Gastroesophageal sphincter (tissue), 4 donors: Measurements from ENCODE around the gene COLEC12. TPM values are rescaled to one million over a fixed set of nuclear protein-coding genes. Genes with fewer than 3 reads are reported as not detected.

Source experiments
- ATAC-seq: fragments of 150-250 bp; one replicate; pipeline ENCODE4 v1.9.1; 2016; ENCODE audit warnings: mild to moderate bottlenecking, moderate library complexity
- H3K27ac ChIP-seq, 4 donors: fragments of 200-600 bp; sonication (generic) in 3 of 4; 1 replicate in 3 of 4; 2 replicates in 1 of 4; pipeline ENCODE4 v1.5.1; 2016 to 2019
- H3K27me3 ChIP-seq: fragments of 200-600 bp; sonication (generic); one replicate; pipeline ENCODE4 v1.5.1; 2019
- H3K36me3 ChIP-seq, 2 donors: fragments of 200-600 bp; sonication (generic); one replicate each; pipeline ENCODE4 v1.5.1; 2019; ENCODE audit warnings: control low read depth in 1 of 2
- H3K4me1 ChIP-seq, 3 donors: fragments of 200-600 bp; sonication (generic); 1 replicate in 2 of 3; 2 replicates in 1 of 3; pipeline ENCODE4 v1.5.1; 2016 to 2019; ENCODE audit warnings: control low read depth in 2 of 3
- H3K4me3 ChIP-seq, 2 donors: fragments of 200-600 bp; sonication (generic); one replicate each; pipeline ENCODE4 v1.5.1; 2019; ENCODE audit warnings: mild to moderate bottlenecking in 1 of 2, moderate library complexity in 1 of 2
- H3K9me3 ChIP-seq, 3 donors: fragments of 200-600 bp; sonication (generic); one replicate each; pipeline ENCODE4 v1.5.1; 2017 to 2019; ENCODE audit warnings: control low read depth in 2 of 3
- CTCF ChIP-seq, 4 experiments: fragments of 200-600 bp in 2 of 4; fragments of 450-650 bp in 2 of 4; sonication (generic) in 1 of 4; IDR thresholded peaks; one replicate each; pipeline ENCODE4 v1.5.1; 2017 to 2019; ENCODE audit warnings: antibody characterized with exemption in 4 of 4, mild to moderate bottlenecking in 2 of 4, moderate library complexity in 2 of 4
- EP300 ChIP-seq: sonication (generic); formaldehyde crosslinking; IDR thresholded peaks from one replicate; pipeline ENCODE4 v1.6.1; 2017; ENCODE audit warnings: antibody characterized with exemption, mild to moderate bottlenecking
- POLR2A ChIP-seq, 2 donors: fragments of 450-650 bp; IDR thresholded peaks; one replicate each; pipeline ENCODE4 v1.6.1; 2017; ENCODE audit warnings: antibody characterized with exemption in 2 of 2, mild to moderate bottlenecking in 2 of 2, moderate library complexity in 1 of 2
- POLR2AphosphoS5 ChIP-seq: sonication (generic); formaldehyde crosslinking; IDR thresholded peaks from one replicate; pipeline ENCODE4 v1.6.1; 2017; ENCODE audit warnings: antibody characterized with exemption
- WGBS, 2 donors: methylation state at CpG; one replicate each; pipeline ENCODE4 v1.1.5; 2018; ENCODE audit warnings: low coverage in 1 of 2; 5-methylcytosine and 5-hydroxymethylcytosine counted together
- total RNA-seq, 4 donors: library from RNA; depleted of rRNA; stranded (reverse); fragments of >200 nt; gene quantifications; one replicate each; pipeline ENCODE4 v1.1.0, GENCODE V29; 2016

COLEC12 gene
- total RNA-seq, 4 donors from 2014 or later, result 21.2 to 40.1 (median 37.1) TPM

DNA sequence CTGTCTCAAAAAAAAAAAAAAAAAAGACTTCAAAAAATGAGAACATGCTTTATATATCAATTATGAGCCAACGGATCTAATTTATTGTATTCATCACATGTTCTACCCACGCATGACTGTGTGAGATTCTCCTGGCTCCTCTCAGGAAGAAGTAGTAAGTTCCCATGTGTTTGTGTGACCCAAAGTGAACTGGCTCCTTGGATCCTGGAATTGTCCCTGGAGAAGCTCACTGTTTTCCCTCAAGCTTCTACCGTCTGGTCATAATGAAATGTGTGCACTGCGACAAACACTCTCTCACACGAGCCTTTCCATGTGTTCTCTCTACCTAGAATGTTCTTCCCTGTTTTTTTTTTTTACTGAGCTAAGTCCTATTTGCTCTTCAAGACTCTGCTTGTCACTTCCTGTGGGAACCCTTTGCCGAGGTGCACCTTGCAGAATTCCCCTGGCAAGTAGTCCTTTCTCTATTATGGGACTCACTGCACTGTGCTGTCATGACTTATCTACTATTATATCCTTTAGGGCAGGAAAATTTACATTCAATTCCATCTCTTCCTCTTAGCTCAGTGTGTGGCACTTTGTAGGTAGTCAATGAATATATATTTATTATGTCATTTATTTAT lies 149.4 kb downstream of the COLEC12 start:
- Histone ChIP-seq H3K9me3 (no peaks in the 10 kb centered on the region), H3K4me3 (no peak overlapping the region), H3K27me3 (no peaks in the 10 kb centered on the region), H3K36me3 (peaks cover 0 to 16% of the 10 kb centered on the region in 2 donors), H3K4me1 (peaks cover 0 to 32% (median 0%) of the 10 kb centered on the region in 3 donors), H3K27ac (no peak overlapping the region)
- ATAC-seq, result no peak
- 57 to 64% methylated on average over 5 to 6 of the region's 6 CpGs for WGBS, 2 donors
- TF ChIP-seq EP300, result no peak
- TF ChIP-seq POLR2AphosphoS5, result no peak
- no peak for TF ChIP-seq CTCF (IDR thresholded peaks at IDR 0.05)
- no peak for TF ChIP-seq POLR2A (IDR thresholded peaks at IDR 0.05)

DNA sequence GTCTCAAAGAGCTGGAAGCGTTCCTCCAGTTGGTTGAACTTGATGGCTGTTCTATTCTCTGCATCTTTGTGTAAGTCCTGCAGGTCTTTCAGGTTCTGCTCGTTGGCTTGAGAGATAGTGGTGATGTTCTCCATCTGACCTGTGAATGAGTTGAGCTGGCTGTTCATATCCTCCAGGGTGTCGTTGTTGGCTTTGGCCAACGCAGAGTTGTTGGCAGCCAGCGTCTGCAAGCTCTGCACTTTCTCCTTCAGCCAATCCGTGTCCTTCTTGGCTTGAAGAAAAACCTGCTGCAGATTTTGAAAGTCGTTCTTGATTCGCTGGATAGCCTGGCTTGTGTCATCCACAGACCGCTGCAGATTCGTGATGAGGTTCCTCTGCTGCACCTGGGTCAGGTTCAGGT lies 153.9 kb downstream of the COLEC12 start:
- H3K9me3 ChIP-seq, result no peaks in the 10 kb centered on the region
- H3K4me3 ChIP-seq, result no peak overlapping the region
- no peak for TF ChIP-seq CTCF (IDR thresholded peaks at IDR 0.05)
- no peak for TF ChIP-seq POLR2A (IDR thresholded peaks at IDR 0.05)
- no peak for TF ChIP-seq POLR2AphosphoS5
- TF ChIP-seq EP300, result no peak
- peaks cover 0 to 25% of the 10 kb centered on the region in 2 donors for H3K36me3 ChIP-seq
- no peaks in the 10 kb centered on the region for H3K27me3 ChIP-seq
- peaks cover 0 to 9% (median 0%) of the 10 kb centered on the region in 3 donors for H3K4me1 ChIP-seq
- no peak for ATAC-seq
- H3K27ac ChIP-seq, result no peak overlapping the region
- WGBS, 2 donors, result 79 to 80% methylated on average over 1 to 5 of the region's 10 CpGs

DNA sequence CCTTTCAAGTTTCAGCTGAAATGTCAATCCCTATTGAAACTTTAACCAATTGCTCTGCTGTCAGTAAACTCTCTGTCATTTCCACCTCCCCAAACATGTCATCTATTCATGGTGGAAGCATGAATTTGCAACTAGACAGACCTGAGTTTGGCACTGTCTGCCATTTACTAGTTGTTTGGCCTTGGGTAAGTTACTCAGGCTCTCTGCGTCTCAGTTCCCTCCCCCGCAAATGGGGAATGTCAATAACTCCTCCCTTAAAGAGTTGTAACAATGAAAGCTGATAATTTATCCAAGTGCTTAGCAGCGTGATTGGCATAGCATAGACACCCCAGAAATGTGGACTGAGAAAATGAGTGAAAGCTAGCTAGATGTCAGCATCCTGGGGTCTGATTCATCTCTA lies 159.4 kb downstream of the COLEC12 start:
- H3K27ac ChIP-seq, result peak overlapping the region in 1 of 4 donors; percentile 65
- H3K27me3 ChIP-seq, result no peaks in the 10 kb centered on the region
- peaks cover 0 to 14% (median 0%) of the 10 kb centered on the region in 3 donors for H3K4me1 ChIP-seq
- TF ChIP-seq CTCF (IDR thresholded peaks at IDR 0.05), result no peak
- no peak for TF ChIP-seq POLR2AphosphoS5
- TF ChIP-seq POLR2A (IDR thresholded peaks at IDR 0.05), result no peak
- TF ChIP-seq EP300, result no peak
- no peak overlapping the region for H3K4me3 ChIP-seq
- H3K9me3 ChIP-seq, result no peaks in the 10 kb centered on the region
- peaks cover 0 to 12% of the 10 kb centered on the region in 2 donors for H3K36me3 ChIP-seq
- WGBS, 2 donors, result 100% methylated on average over 1 of the region's 3 CpGs; no CpG with 5 or more reads in 1 of the 2 donors
- no peak for ATAC-seq

GRCh38 chr18:340044-340443 lies 160.5 kb downstream of the COLEC12 start:
- peaks cover 0 to 3% of the 10 kb centered on the region in 2 donors for H3K36me3 ChIP-seq
- H3K9me3 ChIP-seq, result no peaks in the 10 kb centered on the region
- H3K4me3 ChIP-seq, result no peak overlapping the region
- H3K4me1 ChIP-seq, result peaks cover 0 to 14% (median 0%) of the 10 kb centered on the region in 3 donors
- 50 to 91% methylated on average over 2 to 9 of the region's 10 CpGs for WGBS, 2 donors
- TF ChIP-seq POLR2AphosphoS5, result no peak
- no peak for TF ChIP-seq POLR2A (IDR thresholded peaks at IDR 0.05)
- TF ChIP-seq EP300, result no peak
- TF ChIP-seq CTCF (IDR thresholded peaks at IDR 0.05), result no peak
- no peak for ATAC-seq
- peak overlapping the region in 1 of 4 donors; percentile 65 for H3K27ac ChIP-seq
- H3K27me3 ChIP-seq, result no peaks in the 10 kb centered on the region

DNA sequence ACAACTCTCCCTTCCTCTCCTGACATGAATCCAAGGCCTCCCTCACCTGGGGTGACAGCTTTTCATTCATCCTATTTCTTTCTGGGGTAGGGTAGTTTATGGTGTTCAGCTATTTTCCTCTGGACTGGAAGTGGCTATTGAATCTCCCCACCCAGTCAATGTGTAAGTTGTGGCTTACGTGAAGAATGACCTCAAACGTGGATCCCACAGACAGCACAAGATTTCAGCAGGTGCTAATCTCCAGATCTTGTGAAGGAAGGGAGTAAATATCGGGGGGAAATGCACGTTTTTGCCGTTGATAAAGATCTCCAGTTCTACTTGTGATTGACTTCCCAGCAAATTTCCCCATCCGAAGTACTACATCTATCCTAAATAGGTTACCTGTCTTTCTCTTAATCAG lies 161.3 kb downstream of the COLEC12 start:
- Histone ChIP-seq H3K27ac (no peak overlapping the region), H3K9me3 (no peaks in the 10 kb centered on the region), H3K27me3 (no peaks in the 10 kb centered on the region), H3K4me3 (no peak overlapping the region), H3K4me1 (peaks cover 0 to 14% (median 0%) of the 10 kb centered on the region in 3 donors), H3K36me3 (peaks cover 0 to 11% of the 10 kb centered on the region in 2 donors)
- ATAC-seq, result no peak
- TF ChIP-seq POLR2AphosphoS5 (no peak), POLR2A (IDR thresholded peaks at IDR 0.05) (no peak), CTCF (IDR thresholded peaks at IDR 0.05) (no peak), EP300 (no peak)
- 84 to 92% methylated on average over 5 to 6 of the region's 6 CpGs for WGBS, 2 donors
